Right lobe of liver (tissue), 4 donors: ENCODE results near the gene PTBP1.

Experiments
- POLR2A ChIP-seq: fragments of 450-650 bp; IDR thresholded peaks from one replicate; pipeline ENCODE4 v1.6.1; 2017; ENCODE audit warnings: antibody characterized with exemption, mild to moderate bottlenecking
- TF ChIP-seq, protein P1 (sequence below), 4 donors: fragments of 200-600 bp in 3 of 4; fragments of 450-650 bp in 1 of 4; IDR thresholded peaks; one replicate each; pipeline versions ENCODE4 v1.5.1 to v1.8.0; 2016 to 2022; ENCODE audit warnings: antibody characterized with exemption in 4 of 4, mild to moderate bottlenecking in 2 of 4
- donor health status: DM: no; HTN: no; CAD: no.
- donor health status: DM: no; HTN: no; CAD: no.
- donor health status: DM: no; HTN: yes; CAD: no.

DNA sequence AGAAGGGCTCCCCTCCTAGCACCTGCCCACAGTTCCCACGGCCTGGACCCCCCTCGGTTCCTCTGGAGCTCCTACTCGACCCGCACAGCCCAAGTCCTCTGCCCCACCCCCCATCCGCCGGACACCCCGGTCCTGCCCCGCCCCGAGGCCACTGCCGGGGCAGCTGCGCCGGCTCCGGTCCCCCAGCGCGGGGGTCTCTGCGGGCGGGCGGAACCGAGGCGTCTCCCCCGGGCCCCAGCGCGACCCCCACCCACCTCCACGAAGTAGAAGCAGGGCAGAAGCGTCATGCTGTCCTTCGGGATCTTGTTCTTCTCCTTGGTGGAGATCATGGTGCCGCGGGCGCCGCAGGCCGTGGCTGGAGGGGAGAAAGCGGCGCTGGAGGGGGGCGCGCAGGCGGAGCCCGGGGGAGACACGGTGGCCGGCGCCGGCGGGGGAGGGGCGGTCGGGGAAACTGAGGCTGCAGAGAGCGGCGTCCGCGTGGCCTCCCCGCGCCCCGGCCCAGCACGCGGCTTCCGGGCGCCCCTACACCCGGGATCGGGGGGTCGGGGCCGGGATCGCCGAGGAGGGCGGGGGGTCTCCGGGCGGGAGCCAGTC is 24.1 kb downstream of the PTBP1 start:
- TF ChIP-seq, protein P1, sequence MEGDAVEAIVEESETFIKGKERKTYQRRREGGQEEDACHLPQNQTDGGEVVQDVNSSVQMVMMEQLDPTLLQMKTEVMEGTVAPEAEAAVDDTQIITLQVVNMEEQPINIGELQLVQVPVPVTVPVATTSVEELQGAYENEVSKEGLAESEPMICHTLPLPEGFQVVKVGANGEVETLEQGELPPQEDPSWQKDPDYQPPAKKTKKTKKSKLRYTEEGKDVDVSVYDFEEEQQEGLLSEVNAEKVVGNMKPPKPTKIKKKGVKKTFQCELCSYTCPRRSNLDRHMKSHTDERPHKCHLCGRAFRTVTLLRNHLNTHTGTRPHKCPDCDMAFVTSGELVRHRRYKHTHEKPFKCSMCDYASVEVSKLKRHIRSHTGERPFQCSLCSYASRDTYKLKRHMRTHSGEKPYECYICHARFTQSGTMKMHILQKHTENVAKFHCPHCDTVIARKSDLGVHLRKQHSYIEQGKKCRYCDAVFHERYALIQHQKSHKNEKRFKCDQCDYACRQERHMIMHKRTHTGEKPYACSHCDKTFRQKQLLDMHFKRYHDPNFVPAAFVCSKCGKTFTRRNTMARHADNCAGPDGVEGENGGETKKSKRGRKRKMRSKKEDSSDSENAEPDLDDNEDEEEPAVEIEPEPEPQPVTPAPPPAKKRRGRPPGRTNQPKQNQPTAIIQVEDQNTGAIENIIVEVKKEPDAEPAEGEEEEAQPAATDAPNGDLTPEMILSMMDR (IDR thresholded peaks at IDR 0.05) = no peak
- no peak for TF ChIP-seq POLR2A
